ENCODE data around the gene PARD3B.

PARD3B gene

DNA sequence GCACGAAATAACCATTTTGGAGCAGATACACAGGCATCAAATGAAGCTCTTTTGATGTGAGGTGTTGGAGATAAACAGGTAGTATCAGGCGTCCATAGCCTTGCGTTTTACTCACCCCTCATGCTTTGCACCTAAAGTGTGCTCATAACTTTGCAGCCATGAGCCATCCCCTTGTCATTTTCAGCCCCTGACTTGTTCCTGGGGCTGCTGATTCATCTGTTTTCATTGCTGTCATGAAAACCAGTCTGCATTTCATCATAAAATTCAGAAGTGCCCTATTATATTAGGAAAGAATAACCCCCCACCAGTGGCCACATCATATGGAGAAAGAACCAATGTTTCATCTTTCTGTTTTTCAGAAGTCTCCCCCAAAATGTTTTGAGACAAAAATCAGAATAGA is 807.3 kb downstream of the PARD3B start:
- no peak for DNase-seq (ENCODE audit: low read depth)

DNA sequence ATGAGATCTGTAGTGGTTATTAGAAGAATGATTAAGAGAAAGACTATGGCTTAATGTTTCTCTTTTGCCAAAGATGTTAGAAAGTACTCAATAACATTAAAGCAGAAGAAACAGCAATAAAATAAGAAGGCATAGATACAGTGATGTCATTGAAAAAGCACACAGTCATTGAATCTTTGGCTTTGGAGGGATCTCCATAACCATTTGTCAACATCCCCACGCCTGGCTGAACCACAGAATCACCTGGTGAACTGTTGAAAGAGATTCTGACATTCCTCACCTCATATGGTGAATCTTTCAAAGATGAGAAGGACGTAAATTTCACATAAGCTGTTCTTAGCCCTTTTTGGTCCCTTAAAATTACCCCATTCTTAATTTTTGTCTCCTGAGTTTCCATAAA is 812.5 kb downstream of the PARD3B start:
- no peak for DNase-seq (ENCODE audit: low read depth)

DNA sequence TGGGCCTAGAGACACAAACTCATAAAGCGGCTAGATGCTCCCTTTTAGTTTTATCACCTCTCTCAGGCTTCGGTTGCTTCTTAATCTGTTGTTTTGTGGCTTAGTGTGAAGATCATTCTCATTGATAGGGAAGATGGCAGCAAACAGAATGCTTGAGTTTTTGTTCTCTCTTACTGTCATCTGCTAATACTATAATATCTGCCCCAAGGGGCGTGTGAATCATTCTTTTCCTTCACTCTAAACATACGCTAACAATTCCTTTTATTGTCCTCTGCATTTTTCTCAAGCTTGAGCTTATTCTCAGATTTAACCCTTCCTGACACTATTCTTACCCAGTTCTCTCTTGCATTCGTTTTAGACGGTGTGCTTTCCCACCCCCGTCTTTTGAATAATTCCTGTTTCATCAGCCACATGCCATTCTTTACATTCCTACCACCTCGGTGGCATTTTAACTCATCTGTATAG is 813.1 kb downstream of the PARD3B start:
- DNase-seq (ENCODE audit: low read depth) = no peak

DNA sequence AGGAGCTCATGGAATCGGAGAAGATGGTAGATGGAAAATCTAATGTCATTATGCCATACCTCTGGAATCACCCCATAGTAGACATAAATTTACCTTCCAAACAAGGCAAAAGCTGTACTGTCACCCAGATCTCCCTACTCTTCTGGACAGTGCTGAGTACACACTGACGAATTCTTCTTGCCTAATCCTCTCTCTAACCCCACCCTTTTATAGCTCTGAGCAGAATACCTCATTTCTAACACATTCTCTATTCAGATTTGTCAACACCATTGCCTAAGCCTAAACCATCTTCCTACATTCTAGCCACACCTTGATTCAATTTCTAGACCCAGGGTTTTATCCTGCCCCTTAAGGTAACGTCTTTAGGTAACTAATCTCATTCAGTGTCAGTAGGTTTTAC is 816.0 kb downstream of the PARD3B start:
- no peak for DNase-seq (ENCODE audit: low read depth)

DNA sequence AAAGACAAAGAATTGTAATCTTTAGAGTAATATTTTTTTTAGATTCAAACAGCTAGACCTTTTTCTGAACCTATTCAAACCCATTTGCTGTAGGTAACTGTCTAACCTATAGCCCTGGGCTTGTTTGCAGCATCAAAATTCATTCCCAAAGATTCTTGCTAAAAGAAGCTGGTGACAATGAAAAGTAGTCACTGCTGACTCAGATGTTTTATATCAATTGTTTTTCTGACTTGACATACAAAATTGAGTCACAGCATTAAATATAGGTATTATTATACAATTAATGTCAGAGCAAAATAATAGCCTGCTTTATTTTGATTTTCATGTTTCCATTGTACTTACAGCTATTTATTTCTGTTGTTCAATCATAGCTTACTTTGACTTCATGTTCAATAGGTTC is 816.7 kb downstream of the PARD3B start:
- no peak for DNase-seq (ENCODE audit: low read depth)

DNA sequence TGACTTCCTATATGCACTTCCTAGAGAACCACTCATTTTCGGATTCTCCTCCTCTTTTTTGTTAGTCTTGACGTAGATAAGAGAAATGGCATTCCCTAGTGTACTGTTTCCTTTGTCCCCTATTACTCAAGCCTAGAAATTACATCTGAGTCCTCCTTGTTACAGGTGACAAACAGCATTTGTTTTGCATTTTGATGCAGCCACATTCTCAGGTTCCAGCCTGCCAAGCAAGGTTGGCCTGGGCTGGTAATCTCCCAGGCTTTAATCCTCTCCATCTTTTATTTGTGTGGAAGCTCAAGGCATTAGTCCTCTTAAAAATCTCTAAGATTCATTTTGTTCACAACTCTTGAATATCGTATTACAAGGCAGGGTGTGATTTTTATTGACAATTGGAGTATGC is 819.0 kb downstream of the PARD3B start:
- no peak for DNase-seq (ENCODE audit: low read depth)

DNA sequence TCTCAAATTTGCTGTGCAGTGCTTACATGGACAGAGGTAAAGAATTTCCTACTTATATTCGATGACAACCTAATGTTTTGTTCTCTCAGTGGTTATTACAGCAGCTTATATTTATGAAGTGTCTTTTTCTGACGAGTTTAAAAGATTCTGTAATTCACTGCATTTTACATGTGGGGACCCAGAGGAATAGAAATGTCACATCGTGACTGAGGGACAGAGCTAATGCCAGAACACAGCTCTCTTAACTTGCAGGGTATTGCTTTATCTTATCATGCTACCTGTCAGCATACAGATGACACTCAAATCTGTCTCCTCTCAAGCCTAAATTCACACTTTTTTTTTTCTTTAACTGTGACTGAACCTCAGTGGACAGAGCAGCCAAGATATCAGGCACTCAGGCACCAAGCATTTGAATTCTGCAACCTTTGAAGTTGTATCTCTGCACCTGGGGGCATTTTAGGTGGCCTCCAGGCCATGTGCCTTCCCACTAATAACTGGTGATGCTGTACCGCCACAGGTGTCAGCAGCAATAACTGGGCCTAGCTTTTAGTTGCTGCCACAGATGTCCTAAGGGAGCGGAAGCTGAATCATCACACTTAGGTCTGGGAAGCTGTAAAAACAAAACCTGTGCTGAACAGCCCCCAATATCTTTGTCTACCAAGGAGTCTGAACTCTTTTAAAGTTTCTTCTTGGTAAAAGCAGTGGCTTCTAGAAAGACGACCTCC is 821.2 kb downstream of the PARD3B start:
- no peak for DNase-seq (ENCODE audit: low read depth)

DNA sequence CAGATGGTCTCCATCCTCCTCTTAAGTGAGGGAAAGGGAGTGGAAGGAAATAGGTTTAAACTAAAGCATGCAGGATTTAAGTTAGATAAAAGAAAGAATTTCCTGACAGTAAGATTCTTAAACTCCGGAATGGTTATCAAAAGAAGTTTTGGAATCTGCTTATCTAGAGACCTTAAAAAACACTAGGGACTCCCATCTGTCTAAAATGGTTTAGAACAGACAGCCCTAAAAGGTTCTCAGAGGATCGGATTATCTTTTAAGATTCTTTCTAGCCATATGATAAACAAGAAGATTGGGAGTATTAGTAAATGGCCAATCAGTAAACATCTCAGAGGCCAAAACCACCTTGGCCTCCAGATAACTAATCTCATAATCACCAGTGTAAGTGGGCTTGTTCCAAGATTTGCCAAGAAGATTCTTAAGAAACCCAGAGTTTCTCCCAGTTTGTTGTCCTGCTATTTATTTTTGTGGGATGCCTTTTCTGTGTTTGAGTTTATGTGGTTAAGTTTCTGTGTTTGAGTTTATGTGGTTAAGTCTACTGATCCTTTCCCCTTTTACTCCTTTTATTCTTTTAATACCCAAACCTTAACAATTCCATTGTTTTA is 822.2 kb downstream of the PARD3B start:
- DNase-seq (ENCODE audit: low read depth) = no peak

DNA sequence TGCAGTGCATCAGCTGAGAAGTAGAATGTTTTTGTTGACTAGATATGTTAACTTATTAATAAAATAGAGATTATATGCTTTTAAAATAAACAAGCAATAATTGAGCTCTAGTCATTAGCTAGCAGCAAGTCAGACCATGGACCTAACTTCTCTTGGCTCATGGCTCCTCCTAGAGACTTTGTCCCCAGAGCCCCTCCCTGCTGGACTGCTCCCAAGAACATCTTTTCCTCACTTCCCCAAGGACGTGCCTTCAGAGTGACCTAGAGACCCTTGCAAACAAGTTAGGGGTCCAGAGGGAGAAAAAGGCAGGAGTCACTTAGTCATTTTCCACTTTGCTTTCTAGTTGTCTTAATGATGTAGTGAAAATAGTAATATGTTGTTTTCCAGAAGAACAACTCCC is 824.5 kb downstream of the PARD3B start:
- no peak for DNase-seq (ENCODE audit: low read depth)

DNA sequence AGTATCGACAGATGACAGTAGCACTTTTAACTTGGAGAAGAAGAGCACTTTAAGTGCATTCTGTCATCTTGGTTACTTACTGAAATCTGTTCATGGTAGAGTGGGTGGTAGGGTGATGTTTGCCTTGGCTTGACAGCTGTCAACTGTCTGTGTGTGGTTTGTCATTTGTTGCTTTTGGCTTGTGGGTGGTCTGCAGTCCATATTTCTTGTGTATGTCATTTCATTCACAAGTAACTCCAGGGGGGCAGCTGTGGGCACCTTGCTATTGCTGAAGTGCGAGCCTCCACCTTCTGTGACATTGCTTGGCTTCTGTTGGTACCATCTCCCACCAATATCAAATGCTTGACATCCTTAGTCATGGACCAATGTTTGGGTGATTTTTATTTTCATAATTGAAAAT is 825.5 kb downstream of the PARD3B start:
- no peak for DNase-seq (ENCODE audit: low read depth)

DNA sequence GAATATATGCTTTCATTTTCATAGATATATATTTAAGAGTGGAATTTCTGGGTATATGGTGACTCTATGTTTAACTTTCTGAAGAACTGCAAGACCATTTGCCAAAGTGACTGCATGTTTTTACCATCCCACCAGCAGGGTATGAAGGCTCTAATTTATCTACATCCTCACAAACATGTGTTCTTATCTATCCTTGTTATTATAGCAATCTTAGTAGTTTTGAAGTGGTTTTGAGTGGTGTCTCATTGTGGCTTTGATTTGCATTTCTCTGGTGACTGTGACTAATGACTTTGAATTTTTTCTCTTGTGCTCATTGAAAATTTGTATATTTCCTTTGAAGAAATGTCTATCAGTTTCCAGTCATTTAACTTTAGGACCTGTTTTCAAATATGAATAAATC is 826.9 kb downstream of the PARD3B start:
- no peak for DNase-seq (ENCODE audit: low read depth)

DNA sequence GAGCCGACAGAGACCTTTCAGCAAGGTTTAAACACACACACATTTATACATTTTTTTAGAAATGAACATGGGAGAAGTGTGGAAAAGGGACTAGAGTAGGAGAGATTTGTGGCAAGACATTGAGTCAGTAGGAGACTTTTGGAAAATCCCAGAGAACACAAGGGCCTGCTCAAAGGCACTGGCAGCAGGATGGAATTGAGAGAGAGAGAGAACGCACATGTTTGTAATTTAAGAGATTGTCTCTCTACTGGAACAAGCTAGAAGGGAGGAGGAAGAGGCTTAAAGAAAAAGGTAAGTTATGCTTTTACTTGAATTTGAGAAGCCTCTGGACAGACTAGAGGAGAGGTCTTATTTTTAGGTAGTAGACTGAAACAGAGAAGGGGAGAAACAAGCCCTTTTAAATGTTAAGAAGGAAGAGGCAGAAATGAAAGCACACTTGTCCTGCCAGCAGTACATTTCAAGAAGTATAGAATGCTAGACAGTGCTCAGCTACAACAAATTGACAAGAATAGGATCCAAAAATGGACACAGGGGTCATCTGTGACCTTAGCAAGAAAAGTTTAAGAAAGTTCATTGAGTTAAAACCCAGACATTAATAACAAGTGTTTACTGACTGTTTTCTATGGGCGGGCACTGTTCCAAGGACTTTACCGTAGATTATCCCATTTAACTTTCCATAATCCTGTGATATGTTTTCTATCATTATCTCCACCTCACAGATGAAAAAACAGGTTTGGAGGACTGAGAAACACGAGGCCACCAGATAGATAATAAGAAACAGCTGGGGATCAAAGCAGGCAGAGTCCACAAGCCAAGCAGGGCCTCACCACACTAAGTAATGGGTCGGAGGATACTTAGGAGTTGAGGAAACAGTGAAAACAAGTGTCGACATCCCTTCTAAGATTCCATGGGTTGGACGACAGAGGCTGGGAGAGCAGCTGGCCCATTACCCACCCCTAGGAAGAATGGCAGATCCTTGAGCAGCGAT is 830.5 kb downstream of the PARD3B start:
- DNase-seq (ENCODE audit: low read depth) = no peak

DNA sequence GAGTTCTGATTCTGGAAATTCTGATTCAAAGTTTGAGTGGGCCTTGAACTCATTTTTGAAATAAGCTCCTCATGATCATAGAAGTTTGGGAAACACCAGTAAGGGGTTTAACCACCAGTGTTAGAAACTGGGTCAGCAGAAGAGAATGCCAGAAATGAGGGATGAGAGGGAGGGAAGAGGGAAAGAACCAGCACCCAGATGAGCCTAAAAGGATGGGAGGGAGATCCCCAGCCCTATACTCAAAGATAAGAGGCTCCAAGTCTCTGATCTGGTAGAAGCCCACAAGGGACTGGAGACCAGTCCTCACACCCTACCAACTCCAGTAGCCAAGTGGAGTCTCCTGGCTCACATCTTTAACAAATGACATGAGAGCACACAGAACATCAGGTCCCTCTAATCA is 832.0 kb downstream of the PARD3B start:
- no peak for DNase-seq (ENCODE audit: low read depth)

DNA sequence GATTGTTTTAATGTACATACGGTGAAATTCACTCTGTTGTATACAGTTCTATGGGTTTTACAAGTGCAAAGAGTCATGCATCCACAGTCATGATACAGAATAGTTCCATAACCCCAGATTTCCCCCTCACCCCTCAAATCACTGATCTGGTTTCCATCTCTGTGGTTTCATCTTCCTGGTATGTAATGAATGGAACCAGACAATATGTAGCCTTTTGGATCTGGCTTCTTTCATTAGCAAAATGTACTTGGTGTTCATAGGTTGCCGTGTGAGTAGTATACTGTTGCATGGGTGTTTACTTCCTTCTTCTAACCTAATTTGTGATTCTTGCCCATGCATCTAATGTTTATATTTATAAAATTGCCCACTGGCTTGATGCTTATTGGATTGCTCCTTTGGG is 838.3 kb downstream of the PARD3B start:
- no peak for DNase-seq (ENCODE audit: low read depth)

DNA sequence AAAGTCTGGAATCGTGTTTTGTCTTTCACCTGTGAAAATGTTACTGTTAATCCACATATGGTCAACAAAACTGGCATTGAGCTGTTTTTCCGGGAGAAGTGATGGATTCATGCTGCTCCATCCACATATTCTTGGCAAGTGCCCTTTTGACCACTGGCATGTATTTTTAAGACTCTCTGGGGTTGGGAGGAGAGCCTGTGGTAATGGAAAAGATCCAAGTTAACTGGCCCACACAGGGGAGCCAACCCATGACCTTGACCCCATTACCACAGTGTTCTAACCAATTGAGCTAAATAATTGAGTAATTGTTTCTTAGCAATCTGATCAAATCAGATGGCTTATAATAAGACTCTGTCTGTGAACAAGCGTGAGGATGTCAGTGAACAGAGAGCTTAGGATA is 840.8 kb downstream of the PARD3B start:
- DNase-seq (ENCODE audit: low read depth) = no peak

DNA sequence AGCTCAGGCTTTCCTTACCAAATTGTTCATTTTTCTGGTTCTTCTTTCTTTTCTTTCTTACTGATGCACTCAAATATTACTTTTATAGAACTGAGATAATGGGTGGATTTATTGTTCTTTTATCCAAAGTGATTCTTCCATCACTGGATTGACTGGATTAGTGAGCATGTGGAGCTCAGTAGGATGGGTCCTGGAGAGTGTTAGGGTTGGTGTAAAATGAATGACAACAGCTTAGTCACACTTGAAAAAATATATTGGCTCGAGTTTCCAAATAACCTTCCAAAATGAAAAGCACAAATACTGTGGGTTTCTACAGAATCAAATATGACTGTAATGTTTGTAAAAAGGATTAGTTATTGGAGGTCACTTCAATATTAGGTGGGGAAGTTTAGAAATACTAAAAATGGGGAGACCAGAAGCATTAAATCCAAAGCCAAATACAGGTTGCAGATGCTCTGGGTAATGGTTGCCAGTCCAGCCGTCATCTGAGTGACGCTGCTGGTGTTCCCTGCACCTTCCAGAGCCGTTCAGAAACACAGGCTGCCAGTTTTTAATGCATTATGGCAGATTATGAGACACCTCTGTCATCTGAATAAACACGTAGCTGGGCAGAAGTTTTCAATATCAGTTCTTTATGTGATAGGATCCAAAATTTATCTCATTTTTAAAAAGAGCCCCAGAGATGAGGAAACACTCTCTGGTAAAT is 842.2 kb downstream of the PARD3B start:
- DNase-seq (ENCODE audit: low read depth) = no peak

DNA sequence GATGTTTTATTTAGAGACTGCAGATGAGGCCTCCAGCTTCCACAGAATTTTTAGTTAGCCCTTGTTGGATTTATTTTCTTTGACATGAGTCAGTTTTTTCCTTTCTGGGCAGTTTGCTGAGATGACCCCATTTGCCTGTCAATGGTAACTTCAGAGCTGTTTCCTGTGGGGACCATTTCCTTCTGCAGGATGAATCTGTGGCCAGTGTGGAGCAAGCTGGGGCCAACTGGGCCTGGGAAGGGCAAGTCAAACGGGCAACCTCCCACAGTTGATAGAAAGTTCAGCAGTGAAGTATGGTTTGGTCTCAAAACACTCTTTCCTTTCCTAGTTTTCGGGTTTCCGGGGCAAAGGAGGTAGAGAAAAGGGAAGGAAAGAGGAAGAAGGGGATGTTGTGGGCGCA is 845.6 kb downstream of the PARD3B start:
- no peak for DNase-seq (ENCODE audit: low read depth)

DNA sequence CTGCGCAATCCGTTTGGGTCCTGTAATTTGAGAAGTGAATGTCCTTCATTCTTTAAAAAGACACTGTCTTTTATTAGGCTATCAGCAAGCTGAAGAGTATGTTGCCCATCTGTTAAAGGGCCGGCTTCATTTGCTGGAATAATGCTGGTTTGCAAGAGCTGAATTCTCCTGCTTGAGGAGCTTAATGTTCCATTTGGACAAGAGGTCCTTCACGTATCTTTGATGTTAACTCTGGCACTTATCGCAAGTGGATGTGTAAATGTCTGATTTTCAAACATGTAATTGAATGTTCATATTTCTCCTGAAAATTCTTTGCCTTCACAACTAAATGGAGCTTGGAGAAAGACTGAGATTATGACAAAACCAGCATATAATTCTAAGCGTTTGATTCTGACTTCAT is 856.2 kb downstream of the PARD3B start:
- DNase-seq (ENCODE audit: low read depth) = no peak

DNA sequence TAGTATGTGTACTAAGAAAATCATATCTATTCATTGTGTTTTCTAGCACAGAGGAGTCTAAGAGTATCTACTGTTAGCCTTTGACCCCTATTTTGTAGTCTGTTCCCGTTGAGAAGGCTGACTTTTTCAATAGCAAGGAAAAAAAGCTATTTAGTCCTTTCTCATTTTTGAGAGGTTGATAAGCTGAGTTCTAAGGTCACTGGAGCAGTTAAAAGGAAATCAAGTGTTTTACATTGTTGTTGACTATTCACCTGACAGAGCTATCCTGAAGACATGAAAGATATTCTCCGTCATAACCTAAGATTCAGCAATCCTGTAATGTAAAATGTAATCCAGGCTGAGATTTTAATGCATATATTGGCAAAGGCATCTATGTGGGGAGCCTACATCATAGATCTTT is 856.7 kb downstream of the PARD3B start:
- DNase-seq (ENCODE audit: low read depth) = no peak

DNA sequence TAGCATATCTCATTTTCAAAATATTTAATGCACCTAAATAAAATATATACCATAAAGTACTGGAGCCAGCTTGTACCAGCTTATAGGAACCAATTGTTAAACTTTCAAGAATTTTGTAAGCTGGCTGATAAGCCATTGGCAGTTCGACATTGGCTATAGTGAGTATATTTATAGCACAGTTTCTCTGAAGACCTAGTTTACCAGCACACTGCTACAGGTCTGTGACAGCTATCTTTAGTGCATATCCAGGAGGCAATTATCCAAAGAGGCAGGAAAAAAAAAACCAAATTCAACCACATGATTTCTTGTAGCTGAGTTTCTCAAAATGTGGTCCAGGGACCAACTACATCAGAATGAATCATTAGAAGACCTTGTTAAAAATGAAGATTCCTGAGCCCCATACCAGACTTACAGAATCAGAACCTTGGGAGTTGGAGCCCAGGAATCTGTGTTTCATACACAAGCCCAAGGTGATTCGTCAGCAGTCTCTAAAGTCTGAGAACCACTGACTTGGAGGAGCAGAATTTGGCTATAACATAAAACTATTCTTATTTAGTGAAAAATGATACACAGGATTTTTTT is 858.1 kb downstream of the PARD3B start:
- no peak for DNase-seq (ENCODE audit: low read depth)

DNA sequence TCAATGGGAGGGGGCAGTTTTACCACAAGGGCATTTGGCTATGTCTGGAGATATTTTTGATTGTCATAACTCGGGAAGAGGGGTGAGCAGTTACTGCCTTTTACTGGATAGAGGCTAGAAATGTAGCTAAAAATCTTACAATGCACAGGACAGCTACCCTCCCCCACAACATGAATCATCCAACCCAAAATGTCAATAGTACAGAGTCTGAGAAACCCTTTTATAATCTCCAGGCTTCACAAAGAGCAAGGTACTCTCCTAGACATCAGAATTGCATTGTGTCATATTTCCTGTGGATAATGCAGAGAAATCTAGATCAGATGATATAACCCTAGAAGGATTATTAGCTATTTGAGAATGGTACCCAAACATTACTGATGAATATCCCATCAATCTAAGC is 859.9 kb downstream of the PARD3B start:
- DNase-seq (ENCODE audit: low read depth) = no peak

DNA sequence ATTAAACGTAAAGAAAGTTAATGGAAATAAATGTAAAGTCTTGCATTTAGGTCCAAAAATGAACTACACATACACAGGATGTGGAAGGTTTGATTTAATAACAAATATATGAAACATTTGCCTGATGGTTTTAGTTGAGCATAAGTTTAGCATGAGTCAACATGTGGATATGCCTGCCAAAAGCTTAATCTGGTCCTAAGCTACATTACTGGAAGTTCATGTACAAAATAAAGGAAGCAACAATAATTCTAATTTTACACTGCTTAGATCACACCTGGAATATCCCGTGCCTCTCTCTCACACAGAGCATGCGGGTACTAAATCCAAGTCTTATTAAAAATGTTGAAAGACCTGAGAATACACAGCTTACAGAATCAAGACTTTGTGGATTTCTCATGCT is 860.5 kb downstream of the PARD3B start:
- DNase-seq (ENCODE audit: low read depth) = no peak
